IPS DF 4.7 (cell line): Measurements from ENCODE around the gene BCL2.

Experiments used
- DNase-seq: peaks from one replicate; pipeline ENCODE4 v3.0.0-alpha.2; 2013; ENCODE audit warnings: low spot score; ENCODE audit errors: extremely low read depth

BCL2 gene

DNA sequence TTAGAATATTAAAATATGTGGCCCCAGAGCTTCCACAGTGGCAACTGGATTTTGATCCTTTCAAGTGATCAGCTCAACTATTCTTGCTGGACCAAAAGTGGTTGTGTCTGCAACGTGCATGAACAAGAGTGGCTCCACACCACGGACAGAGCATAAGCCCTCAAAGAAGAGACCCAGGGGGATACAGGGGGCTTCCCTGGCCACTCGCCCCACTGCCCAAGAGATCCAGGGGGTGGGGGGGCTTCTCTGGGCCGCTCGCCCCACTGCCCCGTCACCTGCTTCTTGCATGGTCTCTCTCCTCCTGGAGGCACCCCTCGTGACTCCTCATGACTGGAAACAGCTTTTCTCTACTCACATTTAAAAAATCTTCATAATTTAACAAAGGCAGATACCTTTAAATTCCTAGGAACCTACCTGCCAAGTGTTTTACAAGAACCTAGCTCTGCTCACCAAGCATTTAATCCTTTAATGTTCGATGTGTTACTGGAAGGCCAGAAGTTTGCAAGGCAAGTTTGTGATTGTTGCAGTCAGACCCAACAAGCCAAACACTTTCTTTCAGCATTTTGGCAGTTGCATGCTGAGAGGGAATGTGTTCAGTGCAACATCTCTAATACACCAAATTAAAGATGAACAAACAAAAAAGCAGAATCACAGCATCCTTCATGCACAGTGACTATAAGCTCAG is 174.3 kb downstream of the BCL2 start:
- no peak for DNase-seq

DNA sequence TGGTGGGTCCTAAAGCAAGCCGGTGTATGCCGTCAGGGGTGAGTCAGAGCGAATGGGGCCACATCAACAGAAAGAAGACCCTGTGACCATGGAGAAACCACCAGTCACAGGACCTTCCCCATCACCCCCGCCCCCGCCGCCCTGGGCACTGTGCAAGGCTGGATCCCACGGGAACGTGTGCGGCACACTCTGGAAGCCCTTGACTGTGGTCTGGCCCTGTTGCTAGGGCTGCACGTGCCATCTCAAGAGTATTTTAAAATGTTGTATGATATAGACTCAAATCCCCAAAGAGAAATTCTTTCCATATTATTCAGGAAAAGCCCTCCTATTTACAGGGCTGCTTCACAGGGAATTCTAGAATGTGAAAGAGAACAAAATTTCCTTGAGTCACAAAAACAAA is 174.8 kb downstream of the BCL2 start:
- DNase-seq: no peak

- no peak for DNase-seq
Measured at GRCh38 chr18:63143330-63143771, 176.2 kb downstream of the BCL2 start.

DNA sequence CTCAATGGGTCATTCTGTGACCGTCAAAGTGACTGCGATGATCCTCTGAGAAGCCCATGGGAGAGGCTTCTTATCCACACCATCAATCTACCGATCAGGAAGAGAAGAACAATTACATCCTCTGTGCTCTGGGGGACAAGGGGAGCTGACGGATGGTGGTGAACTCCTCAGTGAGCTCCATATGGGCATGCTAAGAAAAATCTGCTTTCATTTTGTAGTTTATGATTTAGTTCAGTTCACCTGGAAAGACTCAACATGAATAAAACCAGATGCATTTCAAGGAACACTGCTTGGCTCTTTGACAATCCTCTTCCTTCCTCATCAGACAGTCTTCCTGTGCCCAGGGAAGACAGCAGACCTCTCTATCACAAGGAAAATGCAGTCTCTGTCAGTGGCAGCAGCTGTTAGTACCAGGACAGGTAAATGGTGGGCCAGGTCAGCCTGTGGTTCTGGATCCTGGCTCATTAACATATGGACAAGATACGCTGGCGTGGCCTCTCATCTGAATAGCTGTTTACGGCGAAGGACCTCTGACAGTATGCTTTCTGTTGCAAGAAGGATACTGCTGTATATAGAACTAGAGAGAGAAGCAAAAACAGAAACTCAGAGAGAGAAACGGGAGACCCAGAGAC is 176.9 kb downstream of the BCL2 start:
- no peak for DNase-seq

DNA sequence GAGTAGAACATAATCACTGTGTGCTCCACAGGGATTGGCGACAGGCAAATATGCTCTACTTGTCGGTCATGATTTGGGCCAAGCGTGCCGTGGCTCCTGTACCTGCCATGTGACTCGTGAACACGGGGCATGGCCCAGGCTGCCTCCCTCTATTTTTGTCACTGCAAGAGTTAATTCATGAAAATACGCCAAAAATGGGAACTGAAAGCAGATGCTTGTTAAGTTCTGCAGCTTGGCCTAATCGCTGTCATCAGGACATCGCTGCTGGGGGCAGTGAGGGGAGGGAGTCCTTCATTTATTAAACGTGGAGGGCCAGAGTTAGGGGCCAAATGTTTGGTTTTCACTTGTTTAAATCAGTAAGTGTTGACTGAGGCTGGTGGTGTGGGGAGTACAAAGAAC is 177.8 kb downstream of the BCL2 start:
- no peak for DNase-seq

DNA sequence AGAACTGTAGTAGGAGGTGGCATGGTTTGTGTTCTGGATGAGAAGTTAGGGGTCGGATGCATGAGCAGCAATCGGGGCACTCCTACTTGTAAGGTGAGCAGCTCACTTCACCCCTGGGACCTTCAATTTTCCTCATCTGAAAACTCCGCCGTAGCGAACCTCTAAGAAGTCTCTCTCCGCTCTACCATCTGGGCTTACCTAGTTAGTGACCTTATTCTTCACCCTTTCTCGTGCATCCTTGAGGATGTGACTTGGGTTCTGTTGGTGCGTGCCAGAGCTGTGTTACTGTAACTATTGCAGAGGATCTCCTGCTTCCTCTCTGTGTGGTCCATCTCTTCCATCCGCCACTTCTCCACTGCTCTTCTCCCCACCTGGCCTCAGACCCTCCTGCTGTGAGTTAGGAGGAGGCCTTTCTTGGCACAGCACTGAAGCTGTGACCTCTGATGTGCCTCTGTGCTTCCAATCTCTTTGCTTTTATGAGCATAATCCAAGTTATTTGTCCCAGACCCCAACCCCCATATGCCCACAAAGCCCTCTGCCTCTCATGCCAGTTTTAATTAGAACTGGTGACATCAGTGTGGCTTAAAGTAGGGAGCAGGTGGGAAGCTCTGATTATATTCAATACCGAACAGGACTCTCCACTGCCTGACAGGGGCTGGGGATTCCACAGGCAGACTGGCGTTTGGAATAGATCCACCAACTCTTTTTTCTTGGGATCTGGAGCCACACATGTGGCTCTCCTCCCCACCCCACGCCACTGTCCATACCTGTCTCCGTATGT is 178.4 kb downstream of the BCL2 start:
- DNase-seq: no peak

GRCh38 chr18:63140038-63140450 is 179.5 kb downstream of the BCL2 start:
- no peak for DNase-seq

DNA sequence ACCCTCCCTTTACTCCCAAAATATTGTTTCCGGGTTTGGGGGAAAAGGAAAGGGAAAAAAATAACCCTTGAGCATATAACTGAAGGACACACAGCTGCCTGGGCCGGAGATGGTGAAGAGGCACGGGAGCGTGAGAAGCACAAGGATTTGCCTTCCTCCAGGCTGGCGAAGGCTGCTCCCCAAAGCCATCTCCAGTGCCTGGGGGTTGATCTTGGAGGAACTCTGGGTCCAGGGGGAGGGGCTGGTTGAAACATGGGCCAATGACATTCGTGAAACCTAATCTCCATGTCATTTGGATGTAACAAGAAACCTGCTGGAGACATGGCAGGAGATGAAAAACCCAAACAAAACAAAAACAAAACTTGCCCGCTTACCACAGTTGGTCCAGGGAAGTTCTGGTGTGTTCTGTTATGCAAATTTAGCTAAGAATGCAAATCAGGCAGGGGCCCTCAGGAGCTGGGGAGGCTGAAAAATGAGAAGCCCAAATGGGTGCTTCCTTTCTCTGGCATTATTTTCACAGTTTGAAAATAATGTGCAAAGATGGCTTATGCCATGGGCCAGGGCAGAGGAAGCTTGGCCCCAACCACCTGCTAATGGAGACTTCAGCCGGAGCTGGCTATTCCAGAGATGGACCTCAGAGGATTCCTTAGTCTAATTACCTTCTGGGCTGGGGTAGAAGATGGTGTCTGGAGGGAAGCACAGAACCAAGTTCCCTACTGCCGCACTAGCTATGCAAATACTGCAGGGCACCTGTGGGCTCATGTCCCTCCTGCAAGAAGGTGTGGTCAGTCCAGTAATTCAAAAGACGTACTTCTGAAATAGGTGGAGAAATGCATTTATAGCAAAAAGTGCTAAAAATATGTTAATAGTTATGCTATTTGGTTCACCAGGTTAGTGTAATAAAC is 180.9 kb downstream of the BCL2 start:
- DNase-seq: peak; percentile 78

GRCh38 chr18:63137999-63138435 is 181.6 kb downstream of the BCL2 start:
- no peak for DNase-seq

DNA sequence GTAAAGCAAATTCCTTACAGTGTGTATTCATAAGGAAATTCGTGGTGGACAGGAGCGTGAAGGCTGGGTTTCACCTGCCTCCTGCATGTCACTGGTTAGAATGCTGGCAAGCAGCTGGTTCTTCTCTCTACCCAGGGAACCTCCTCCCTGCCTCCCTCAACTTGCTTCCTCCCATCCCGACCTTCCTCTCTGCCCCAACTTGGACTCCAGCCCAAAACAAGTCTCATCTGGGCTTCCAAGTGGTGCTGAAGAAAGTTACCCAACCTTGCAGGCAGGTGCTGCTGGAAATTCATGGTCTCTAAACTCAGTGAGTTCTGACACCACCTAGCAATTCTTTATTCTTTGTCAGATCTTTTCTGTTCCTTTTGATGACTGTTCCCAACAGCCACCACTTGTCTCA is 184.5 kb downstream of the BCL2 start:
- no peak for DNase-seq

DNA sequence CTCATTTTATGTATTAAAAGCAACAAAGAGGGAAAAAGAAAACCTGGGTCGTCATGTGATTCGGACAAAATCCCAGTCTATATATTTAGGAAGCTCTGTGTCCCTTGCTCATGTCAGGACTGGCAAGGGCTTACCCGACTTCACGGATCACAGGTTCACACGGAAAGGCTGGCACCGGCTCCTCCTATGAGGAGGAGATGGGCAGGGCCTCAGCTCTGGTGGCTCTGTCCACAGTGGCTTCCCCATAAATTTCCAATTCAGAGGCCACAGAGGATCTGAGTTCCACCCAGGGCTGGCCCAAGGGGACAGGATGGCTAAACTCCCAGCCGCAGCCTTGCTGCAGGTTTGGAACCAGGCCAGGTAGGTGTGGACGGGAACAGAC is 186.8 kb downstream of the BCL2 start:
- DNase-seq: no peak

- no peak for DNase-seq
Measured at GRCh38 chr18:63131959-63132818, 187.4 kb downstream of the BCL2 start.

- DNase-seq: no peak
Measured at GRCh38 chr18:63131106-63131958, 188.2 kb downstream of the BCL2 start.

DNA sequence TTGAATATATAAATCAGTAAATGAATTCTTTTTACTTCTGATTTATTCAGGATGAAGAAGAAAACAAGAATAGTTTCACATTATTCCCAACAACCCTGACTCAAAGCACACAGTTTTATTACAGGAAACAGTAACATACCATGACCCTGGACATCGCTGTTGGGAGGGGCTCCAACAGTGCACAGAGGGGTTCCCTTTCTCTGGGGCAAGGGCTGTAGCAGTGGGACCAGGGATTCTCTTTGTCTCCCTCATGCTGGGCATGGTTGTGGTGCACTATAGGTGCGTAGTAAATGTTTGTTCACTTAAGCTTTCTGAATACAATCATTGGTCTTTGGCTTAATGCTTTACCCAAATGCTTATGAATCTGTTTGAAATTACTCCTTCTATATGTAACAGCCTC is 189.4 kb downstream of the BCL2 start:
- no peak for DNase-seq

GRCh38 chr18:63128237-63128974 is 191.2 kb downstream of the BCL2 start:
- DNase-seq: no peak

DNA sequence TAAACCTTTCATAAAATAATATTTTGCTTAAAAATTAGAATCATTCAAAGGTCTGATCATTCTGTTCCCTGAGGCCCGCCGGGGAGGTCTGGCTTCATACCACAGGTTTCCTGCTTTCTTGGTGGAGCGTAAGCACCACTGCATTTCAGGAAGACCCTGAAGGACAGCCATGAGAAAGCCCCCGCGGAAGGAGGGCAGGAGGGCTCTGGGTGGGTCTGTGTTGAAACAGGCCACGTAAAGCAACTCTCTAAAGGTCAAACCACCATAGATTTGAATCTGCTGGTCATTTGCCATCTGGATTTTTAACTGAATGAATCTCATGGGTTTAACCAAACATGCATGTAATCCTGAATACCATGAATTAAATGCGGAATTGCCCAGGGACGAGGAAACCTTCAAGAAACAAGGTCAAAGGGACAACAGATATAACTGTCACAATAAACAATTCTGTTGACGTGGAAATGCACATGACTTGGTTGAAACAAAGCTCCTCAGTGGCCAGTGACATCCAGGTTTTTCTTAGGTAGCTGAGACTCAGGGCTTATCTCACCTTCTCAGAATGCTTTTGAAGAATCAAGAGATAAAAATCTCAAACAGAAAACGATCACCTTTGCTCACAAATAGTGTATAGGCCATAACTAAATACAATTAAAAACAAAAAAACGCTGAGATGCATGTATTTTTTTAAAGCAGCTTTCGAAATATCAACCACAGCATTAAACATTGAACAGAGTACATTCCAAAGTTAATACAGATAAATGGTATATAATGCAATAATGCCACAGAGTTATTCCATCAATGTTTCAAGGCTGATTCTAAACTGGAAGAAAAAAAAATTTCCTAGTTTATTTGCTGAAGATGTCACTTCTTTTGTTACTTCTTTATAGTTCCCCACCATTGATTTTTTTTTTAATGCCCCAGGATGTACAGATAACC is 193.2 kb downstream of the BCL2 start:
- no peak for DNase-seq

DNA sequence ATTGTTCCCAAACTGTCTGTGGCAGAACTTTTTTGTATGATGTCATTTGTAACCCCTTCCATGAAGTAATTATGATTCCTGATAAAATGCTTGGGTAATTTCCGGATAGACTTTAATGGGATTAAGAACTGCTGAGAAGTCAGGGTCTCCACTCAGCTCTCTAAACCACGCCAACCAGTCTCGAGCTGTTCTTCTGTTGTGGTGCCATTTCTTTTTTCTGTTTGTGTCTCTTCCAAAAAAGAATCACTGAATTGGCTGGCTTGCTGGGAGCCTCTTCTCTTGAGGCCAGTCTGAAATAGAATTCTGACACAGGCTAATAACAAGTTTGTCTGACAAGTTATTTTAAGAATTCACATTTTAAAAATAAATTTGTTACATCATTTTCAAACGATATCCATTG is 198.9 kb downstream of the BCL2 start:
- DNase-seq: no peak

GRCh38 chr18:63119647-63120046 is 199.9 kb downstream of the BCL2 start:
- DNase-seq: peak; percentile 22
